ENCODE data around the gene RIMBP2.

The RIMBP2 gene

GRCh38 chr12:130555628-130556485 is 160.2 kb downstream of the RIMBP2 start:
- Mint-ChIP-seq H3K36me3 (ENCODE audit: low read depth) (no peaks in the 10 kb centered on the region), H3K4me1 (ENCODE audit: low read depth) (no peaks in the 10 kb centered on the region), H3K9me3 (no peaks in the 10 kb centered on the region), H3K4me3 (no peak overlapping the region), H3K27ac (no peak overlapping the region), H3K27me3 (peaks cover 6% of the 10 kb centered on the region)

GRCh38 chr12:130555221-130555620 is 160.9 kb downstream of the RIMBP2 start:
- H3K27me3 Mint-ChIP-seq, result peaks cover 6% of the 10 kb centered on the region
- H3K9me3 Mint-ChIP-seq, result no peaks in the 10 kb centered on the region
- H3K36me3 Mint-ChIP-seq (ENCODE audit: low read depth), result no peaks in the 10 kb centered on the region
- H3K27ac Mint-ChIP-seq, result no peak overlapping the region
- no peaks in the 10 kb centered on the region for H3K4me1 Mint-ChIP-seq (ENCODE audit: low read depth)
- H3K4me3 Mint-ChIP-seq, result no peak overlapping the region

- Mint-ChIP-seq H3K27me3 (no peaks in the 10 kb centered on the region), H3K4me3 (no peak overlapping the region), H3K36me3 (ENCODE audit: low read depth) (no peaks in the 10 kb centered on the region), H3K27ac (no peak overlapping the region), H3K4me1 (ENCODE audit: low read depth) (no peaks in the 10 kb centered on the region), H3K9me3 (peaks cover 5% of the 10 kb centered on the region)
Observed at GRCh38 chr12:130552483-130552996, 163.6 kb downstream of the RIMBP2 start.

GRCh38 chr12:130549361-130549760 is 166.7 kb downstream of the RIMBP2 start:
- Mint-ChIP-seq H3K27me3 (no peaks in the 10 kb centered on the region), H3K4me1 (ENCODE audit: low read depth) (no peaks in the 10 kb centered on the region), H3K36me3 (ENCODE audit: low read depth) (no peaks in the 10 kb centered on the region), H3K4me3 (no peak overlapping the region), H3K27ac (no peak overlapping the region), H3K9me3 (peaks cover 7% of the 10 kb centered on the region)

- H3K36me3 Mint-ChIP-seq (ENCODE audit: low read depth), result no peaks in the 10 kb centered on the region
- H3K27me3 Mint-ChIP-seq, result no peaks in the 10 kb centered on the region
- no peaks in the 10 kb centered on the region for H3K4me1 Mint-ChIP-seq (ENCODE audit: low read depth)
- no peak overlapping the region for H3K4me3 Mint-ChIP-seq
- no peak overlapping the region for H3K27ac Mint-ChIP-seq
- H3K9me3 Mint-ChIP-seq, result peaks cover 7% of the 10 kb centered on the region
Observed at GRCh38 chr12:130547480-130548155, 168.5 kb downstream of the RIMBP2 start.

GRCh38 chr12:130546494-130546893 is 169.6 kb downstream of the RIMBP2 start:
- Mint-ChIP-seq H3K4me3 (no peak overlapping the region), H3K36me3 (ENCODE audit: low read depth) (no peaks in the 10 kb centered on the region), H3K4me1 (ENCODE audit: low read depth) (no peaks in the 10 kb centered on the region), H3K9me3 (peaks cover 11% of the 10 kb centered on the region), H3K27ac (no peak overlapping the region), H3K27me3 (no peaks in the 10 kb centered on the region)

GRCh38 chr12:130545475-130545874 is 170.6 kb downstream of the RIMBP2 start:
- Mint-ChIP-seq H3K27ac (no peak overlapping the region), H3K36me3 (ENCODE audit: low read depth) (no peaks in the 10 kb centered on the region), H3K4me1 (ENCODE audit: low read depth) (no peaks in the 10 kb centered on the region), H3K27me3 (no peaks in the 10 kb centered on the region), H3K4me3 (no peak overlapping the region), H3K9me3 (peaks cover 11% of the 10 kb centered on the region)

DNA sequence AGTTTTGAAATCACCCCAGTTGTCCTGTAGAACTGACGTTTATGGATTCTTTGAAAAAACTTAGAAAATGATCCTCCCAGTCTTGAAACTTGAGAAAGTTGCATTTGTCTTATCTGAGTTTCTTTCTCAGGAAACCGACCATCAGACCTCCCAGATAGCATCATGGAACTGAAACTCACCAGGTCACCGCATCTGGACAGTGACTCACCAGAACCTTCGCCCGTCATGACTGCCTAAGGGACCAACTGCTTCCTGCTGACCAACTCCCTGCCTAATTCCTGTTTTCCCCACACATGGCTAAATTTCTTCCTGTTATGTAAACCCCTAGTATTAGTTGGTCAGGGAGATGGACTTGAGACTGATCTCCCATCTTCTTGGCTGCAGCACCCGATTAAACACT is 175.7 kb downstream of the RIMBP2 start:
- H3K27ac Mint-ChIP-seq, result no peak overlapping the region
- H3K27me3 Mint-ChIP-seq, result no peaks in the 10 kb centered on the region
- H3K9me3 Mint-ChIP-seq, result peaks cover 5% of the 10 kb centered on the region
- H3K4me3 Mint-ChIP-seq, result no peak overlapping the region
- H3K4me1 Mint-ChIP-seq (ENCODE audit: low read depth), result no peaks in the 10 kb centered on the region
- H3K36me3 Mint-ChIP-seq (ENCODE audit: low read depth), result no peaks in the 10 kb centered on the region

DNA sequence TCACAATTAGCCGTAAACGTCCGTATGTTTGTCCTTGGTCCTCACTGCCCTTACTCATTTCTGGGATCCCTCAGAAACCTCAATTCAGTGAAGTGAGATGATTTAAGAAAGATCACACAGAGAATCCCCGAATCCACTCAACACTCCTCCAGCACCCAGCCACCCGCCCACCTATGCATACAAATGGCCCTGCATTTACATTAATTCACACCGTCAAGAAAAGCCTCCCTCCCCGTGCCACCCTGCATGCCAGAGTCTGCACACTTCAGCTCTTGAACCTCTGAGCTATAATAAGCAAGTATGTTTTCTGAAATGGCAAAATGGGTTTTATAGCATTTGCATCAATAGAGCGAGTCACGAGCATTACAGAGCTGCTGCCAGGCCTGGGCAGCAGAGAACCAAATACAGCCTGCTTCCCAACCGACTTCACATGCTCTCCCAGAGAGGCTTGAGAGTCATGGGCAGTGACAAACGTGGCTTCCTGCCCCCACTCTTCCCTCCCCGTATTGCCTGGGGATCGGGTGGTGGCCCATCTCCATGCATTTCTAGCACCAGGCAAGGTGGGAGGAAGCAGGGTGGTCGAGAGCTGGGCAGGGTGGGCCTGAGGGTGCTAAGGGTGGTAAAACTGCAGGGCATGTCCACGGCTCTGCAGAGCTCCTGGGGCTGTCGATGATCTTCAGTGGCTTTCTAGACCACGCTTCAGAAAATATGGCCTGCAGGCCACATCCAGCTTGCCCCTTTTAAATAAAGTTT is 177.6 kb downstream of the RIMBP2 start:
- no peaks in the 10 kb centered on the region for H3K4me1 Mint-ChIP-seq (ENCODE audit: low read depth)
- H3K36me3 Mint-ChIP-seq (ENCODE audit: low read depth), result no peaks in the 10 kb centered on the region
- H3K9me3 Mint-ChIP-seq, result peaks cover 5% of the 10 kb centered on the region
- H3K27ac Mint-ChIP-seq, result no peak overlapping the region
- H3K4me3 Mint-ChIP-seq, result no peak overlapping the region
- H3K27me3 Mint-ChIP-seq, result no peaks in the 10 kb centered on the region

DNA sequence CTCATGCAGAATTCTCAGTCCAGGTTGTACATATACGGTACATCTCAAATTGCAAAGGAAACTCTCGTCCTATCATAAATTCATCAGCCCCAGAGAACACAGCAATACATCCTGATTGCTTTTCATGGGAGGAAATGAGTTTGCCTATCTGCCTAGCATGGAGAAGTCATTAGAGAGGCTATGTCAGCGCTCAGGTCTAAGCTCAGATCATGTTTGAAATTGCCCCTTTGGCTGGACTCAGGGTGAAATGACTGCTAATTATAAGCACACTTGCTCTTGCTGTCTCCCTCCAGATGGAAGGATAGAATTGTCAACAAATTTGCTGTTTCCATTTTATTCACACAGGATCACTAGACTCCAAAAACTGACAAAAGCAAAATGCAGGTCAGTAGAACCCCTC is 178.4 kb downstream of the RIMBP2 start:
- Mint-ChIP-seq H3K36me3 (ENCODE audit: low read depth) (no peaks in the 10 kb centered on the region), H3K9me3 (peaks cover 5% of the 10 kb centered on the region), H3K4me3 (no peak overlapping the region), H3K27ac (no peak overlapping the region), H3K4me1 (ENCODE audit: low read depth) (no peaks in the 10 kb centered on the region), H3K27me3 (no peaks in the 10 kb centered on the region)

DNA sequence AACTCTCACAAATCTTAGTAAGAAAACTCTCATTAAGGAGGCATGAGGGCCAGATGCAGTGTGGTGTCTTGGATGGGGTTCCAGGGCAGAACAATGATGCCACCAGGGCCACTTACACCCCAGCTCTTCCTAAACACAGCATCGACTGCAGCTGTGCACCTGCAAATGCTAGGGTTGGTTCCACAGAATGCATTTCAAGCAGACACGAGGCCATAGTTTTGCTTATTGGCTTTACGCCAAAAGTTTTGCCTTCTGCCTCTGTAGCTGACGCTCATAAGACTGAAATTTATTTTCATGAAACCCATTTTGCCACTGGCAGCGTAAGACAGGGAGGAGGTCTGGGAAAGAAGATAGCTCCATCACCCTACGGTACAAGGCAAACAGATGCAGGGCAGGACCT is 179.0 kb downstream of the RIMBP2 start:
- H3K27ac Mint-ChIP-seq, result no peak overlapping the region
- peaks cover 3% of the 10 kb centered on the region for H3K9me3 Mint-ChIP-seq
- no peaks in the 10 kb centered on the region for H3K4me1 Mint-ChIP-seq (ENCODE audit: low read depth)
- H3K27me3 Mint-ChIP-seq, result no peaks in the 10 kb centered on the region
- H3K36me3 Mint-ChIP-seq (ENCODE audit: low read depth), result no peaks in the 10 kb centered on the region
- no peak overlapping the region for H3K4me3 Mint-ChIP-seq

DNA sequence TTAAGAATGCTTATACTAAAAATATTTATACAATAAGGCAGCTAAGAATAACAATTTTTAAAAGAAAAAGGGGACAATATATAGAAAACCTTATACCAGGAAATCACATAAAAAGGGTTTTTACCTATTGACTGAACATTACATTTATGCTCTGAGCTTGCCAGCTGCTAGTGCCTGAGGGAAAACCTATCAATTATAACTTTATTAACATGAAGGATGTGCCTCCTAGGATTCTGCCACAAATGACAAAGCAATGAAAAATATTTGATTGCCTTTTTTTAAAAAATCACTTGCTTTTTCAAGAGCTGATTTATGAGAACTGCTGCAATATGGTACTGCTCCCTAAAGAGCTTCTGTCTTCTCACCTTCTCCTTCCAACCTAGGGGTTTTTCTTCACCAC is 185.7 kb downstream of the RIMBP2 start:
- Mint-ChIP-seq H3K27me3 (no peaks in the 10 kb centered on the region), H3K4me3 (no peak overlapping the region), H3K9me3 (no peaks in the 10 kb centered on the region), H3K4me1 (ENCODE audit: low read depth) (no peaks in the 10 kb centered on the region), H3K27ac (no peak overlapping the region), H3K36me3 (ENCODE audit: low read depth) (no peaks in the 10 kb centered on the region)

GRCh38 chr12:130529781-130530180 is 186.3 kb downstream of the RIMBP2 start:
- peaks cover 4% of the 10 kb centered on the region for H3K27me3 Mint-ChIP-seq
- H3K4me1 Mint-ChIP-seq (ENCODE audit: low read depth), result no peaks in the 10 kb centered on the region
- no peak overlapping the region for H3K4me3 Mint-ChIP-seq
- no peaks in the 10 kb centered on the region for H3K9me3 Mint-ChIP-seq
- H3K27ac Mint-ChIP-seq, result no peak overlapping the region
- H3K36me3 Mint-ChIP-seq (ENCODE audit: low read depth), result no peaks in the 10 kb centered on the region

GRCh38 chr12:130527239-130527638 is 188.9 kb downstream of the RIMBP2 start:
- H3K9me3 Mint-ChIP-seq, result no peaks in the 10 kb centered on the region
- H3K36me3 Mint-ChIP-seq (ENCODE audit: low read depth), result no peaks in the 10 kb centered on the region
- no peaks in the 10 kb centered on the region for H3K4me1 Mint-ChIP-seq (ENCODE audit: low read depth)
- no peak overlapping the region for H3K27ac Mint-ChIP-seq
- no peak overlapping the region for H3K4me3 Mint-ChIP-seq
- H3K27me3 Mint-ChIP-seq, result peaks cover 8% of the 10 kb centered on the region

DNA sequence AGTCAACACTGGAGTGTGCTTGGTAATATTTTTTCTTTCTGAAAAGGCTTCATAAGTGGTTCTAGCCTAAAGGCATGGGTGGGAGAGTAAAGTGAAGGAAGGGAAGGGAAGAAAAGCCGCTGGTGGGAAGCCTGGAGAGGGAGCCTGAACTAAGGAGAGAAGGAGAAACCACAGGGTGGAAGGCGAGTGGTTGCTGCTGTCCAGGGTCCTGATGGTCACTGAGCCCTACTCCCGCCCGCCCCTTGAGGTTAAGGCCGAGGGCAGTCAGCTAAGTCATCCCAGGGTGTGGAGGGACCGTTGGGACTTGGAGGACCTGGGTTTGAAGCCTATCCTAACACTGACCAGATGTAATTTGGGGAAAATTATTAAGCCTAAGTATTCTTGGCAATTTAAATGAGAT is 189.3 kb downstream of the RIMBP2 start:
- H3K27ac Mint-ChIP-seq, result no peak overlapping the region
- H3K9me3 Mint-ChIP-seq, result no peaks in the 10 kb centered on the region

More for the DNA sequence above, 189.3 kb downstream of the RIMBP2 start:
- Mint-ChIP-seq H3K36me3 (ENCODE audit: low read depth) (no peaks in the 10 kb centered on the region), H3K4me1 (ENCODE audit: low read depth) (no peaks in the 10 kb centered on the region), H3K4me3 (no peak overlapping the region), H3K27me3 (peaks cover 8% of the 10 kb centered on the region)
